Dedifferentiated amniotic fluid mesenchymal stem cell (primary cell): Measurements from ENCODE around the gene CAPSL.
"Not testable (repeated sequence)": the region's sequence is repeated elsewhere in the genome, so short reads cannot be mapped to it uniquely, and the experiment has no call there.

Experiments used
- DNase-seq: peaks from one replicate; pipeline ENCODE4 v3.0.0-alpha.2; 2016; ENCODE audit errors: extremely low spot score

CAPSL gene

DNA sequence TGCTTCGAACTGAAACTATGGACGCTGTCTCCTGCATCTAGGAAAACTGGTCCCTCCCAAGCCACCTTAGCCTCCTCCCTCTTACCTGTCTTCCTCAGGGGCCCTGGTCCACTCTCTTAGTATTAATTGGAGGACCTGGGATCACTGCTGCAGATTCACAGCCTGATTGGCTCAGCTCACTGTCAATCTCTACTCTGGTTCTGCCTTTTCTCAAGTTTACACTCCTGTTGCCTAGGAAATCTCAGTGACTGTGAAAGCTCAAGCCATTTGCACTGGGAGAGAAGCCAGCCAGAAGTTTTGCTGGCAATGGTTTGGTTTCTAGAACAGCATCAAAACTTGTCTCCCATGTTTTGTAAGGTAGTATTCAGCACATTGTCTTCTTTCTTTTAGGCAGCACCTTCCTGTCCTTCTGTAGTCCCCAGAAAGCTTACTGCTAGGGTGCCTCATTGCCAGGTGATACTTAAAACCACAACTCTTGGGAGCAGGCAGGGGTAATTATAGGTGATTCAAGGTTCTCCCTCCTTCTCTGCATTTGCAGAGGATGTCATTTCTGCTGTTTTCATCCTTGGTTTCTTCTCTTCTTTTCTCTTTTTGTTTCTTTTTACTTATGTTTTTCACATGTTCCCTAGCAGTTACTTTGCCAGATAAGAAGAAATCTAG, at the start of gene CAPSL:
CAPSL (minus strand) TSS at position 55 of the 660 bp plus-strand sequence. CDS start 17,502 bp downstream, outside the sequence.
- DNase-seq: peak; percentile 74

- no peak for DNase-seq
Observed at GRCh38 chr5:35987776-35988175, 49.4 kb upstream of the CAPSL start.

GRCh38 chr5:35979715-35980114, 41.3 kb upstream of the CAPSL start:
- DNase-seq: no peak

GRCh38 chr5:35976859-35977258, 38.4 kb upstream of the CAPSL start:
- not testable (repeated sequence) for DNase-seq

DNA sequence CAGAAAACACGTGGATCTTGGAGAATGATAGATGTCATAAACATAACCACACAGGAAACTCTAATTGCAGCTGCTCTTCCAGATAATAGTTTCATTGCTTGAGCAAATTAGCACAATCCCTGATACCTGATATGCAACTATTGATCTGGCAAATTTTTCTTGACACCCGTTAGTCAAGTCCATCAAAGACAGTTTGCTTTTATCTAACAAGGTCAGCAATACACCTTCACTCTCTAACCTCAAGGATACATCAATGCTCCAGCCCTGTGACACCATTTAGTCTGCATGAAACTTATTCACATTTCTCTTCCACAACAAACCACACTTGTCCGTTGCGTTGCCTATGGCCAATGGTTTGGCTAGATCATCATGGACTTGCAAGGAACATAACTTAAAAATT, 36.1 kb upstream of the CAPSL start:
- DNase-seq: no peak

DNA sequence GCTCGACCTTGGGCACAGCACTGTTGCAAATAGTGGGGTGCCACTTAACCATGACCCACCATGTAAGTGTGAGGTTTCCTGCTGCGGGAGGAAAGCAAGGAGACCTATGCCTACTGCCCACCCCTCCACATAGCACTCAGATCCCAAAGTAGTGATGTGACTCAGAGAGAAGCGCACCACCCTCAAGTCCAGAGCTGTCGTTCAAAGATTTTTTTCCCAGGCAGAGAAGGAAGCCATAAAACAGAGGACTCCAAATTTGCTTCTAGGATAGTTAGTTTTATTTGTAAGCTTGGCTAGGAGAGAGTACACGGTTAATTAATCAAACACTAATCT, 33.4 kb upstream of the CAPSL start:
- DNase-seq: no peak

GRCh38 chr5:35971186-35971877, 32.9 kb upstream of the CAPSL start:
- no peak for DNase-seq

- DNase-seq: no peak
Observed at GRCh38 chr5:35963381-35963843, 25.0 kb upstream of the CAPSL start.

GRCh38 chr5:35960328-35960727, 21.9 kb upstream of the CAPSL start:
- DNase-seq: no peak

GRCh38 chr5:35956429-35956828, 18.0 kb upstream of the CAPSL start:
- DNase-seq: no peak

DNA sequence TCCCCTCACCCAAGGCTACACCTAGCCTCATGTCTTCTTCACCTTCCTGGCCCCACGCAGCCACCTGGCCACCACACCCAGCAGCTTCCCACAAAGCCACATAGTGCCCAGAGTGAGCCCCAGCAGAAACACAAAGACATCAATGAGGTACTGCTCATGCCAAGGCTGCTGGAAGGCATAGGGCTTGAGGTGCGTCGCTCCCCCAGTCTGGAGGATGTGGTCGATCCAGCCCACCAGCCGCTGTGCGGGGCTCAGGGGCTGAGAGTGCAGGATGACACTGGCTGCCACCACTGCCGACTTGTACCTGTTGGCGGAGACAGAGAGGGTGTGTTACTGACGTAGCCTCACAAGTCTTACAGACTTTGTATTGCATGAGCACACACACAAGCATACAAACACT, 15.8 kb upstream of the CAPSL start:
- DNase-seq: no peak

DNA sequence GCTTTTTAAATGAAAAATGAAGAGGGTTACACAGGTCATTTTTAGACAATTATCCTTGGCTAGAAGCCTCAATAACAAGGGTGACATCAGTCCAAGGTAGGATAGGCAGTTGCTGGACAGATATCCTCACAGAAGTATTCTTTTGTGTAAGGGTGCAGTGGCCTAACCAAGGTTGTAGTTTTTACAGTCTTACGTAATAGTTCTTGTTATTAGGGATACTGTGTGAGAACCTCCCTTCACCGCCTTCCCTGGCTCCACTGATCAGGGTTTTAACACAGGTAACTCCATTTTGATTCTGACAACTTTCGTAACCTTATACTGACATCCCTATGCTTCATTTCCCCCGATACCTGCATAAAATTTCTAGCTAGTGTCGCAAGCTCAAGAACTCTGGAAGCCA, 8.7 kb upstream of the CAPSL start:
- DNase-seq: no peak

- DNase-seq: no peak
Observed at GRCh38 chr5:35939639-35940038, 1.2 kb upstream of the CAPSL start.

GRCh38 chr5:35926389-35927051, 11.9 kb downstream of the CAPSL start:
- DNase-seq: peak; percentile 47

DNA sequence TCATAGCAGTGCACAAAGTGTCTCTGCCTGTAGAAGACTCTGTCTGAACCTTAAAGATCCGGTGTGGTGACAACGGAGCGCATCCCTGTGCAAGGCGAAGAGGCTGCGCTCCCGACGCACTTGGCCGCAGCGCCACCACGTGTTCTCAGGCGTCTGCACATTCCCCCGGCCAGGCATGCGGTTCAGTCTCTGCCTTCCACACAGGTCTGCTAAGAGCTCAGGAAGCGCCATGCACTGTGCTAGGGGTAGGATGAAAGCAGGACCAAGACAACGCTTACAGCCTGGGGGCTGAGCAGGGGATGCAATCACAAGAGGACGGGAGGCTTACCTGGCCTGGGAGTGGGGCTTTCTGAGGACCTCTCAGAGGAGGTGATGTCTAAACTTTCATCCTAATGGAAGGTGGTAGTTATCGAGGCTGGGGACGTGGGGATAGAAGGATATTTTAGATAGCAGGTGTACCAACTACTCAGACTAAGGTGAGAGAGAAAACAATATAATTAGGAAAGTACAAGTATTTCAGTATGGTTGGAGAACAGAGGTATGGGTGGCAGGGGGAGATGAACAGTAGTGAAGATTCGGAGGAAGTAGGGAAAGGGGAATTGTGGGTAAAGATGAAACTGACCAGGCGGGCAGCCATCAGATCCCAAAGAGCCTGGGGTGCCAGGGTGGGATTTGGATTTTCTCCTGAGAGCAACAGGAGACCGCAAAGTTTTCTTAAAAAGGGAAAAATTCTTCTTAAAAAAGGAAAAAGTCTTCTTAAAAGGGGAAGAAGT, 13.3 kb downstream of the CAPSL start:
- peak; percentile 45 for DNase-seq

DNA sequence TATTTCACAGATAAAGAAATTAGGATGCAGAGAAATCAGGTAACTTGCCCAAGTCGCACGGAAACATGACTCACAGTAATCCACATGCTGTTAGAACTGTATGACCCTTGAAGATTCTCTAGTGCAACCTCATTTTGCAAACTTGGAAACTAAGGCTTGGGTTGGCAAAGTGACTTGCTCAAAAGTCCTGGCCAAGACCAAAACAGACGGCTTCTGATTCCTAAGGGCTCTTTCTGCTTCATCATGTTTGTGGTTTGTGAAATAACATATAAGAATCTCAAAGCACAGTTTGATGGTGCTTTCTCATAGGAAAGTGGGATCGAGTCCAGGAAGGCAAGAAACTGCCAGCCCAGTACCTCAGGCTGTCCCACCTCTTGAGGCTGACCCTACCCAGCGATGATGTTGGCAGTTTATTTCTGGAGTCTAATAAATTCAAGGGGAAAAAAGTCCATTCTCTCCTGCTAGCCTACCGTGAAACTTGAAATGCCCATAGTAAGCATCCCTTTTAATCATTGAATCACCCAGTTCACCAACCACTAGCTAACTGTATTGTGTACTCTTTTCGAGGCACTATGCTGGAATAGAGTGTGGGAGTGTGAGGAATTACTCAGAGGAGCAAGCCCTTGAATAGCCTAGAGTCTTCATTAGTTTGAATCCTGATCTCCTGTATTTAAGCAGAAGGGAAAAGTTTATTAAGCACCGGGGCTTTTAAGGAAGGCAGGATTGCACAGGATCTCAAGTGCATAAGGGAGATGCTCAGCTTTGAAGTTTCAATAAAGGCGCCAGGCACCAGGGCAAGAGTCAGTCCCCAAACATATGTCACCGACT, 14.1 kb downstream of the CAPSL start:
- peak; percentile 56 for DNase-seq

- DNase-seq: no peak
Observed at GRCh38 chr5:35922468-35922867, 16.0 kb downstream of the CAPSL start.

DNA sequence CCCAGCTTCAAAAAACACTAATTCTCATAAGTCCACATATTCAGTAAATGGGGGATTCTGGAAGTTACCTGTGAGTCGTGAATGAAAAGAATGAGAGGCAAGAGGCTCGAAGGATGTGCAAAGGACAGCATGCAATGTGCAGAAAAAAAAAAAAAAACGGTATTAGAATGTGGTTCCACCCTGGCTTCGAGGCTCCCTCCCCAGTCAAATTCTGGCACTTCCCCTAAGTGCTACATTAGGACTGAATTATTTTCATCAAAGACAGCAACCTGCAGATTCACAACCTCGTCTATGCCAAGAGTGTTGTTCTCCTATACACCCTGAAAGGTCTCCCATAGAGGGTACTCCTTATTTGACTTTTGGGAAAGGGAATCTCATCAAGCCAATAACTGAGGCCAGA, 16.5 kb downstream of the CAPSL start:
- no peak for DNase-seq

GRCh38 chr5:35920890-35921289, 17.5 kb downstream of the CAPSL start:
- DNase-seq: no peak

DNA sequence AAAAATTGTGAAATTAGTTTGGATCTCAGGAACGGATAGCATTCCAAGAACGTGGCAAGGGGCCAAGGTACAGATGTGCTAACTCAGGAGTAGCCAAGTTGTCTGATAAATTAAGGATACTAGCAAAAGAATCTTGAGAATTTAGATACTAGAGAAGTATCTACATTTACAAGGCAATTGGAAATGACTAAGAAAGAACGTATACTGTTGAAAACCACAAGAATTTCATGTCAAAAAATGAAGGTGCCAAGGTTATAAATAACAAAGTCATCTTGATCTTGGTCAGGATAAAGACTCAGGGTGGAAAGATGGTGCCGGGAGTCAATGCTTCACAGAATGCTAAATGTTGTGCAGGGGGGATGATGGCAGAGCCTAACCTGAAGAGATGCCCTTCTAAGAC, 19.2 kb downstream of the CAPSL start:
- DNase-seq: peak; percentile 47

DNA sequence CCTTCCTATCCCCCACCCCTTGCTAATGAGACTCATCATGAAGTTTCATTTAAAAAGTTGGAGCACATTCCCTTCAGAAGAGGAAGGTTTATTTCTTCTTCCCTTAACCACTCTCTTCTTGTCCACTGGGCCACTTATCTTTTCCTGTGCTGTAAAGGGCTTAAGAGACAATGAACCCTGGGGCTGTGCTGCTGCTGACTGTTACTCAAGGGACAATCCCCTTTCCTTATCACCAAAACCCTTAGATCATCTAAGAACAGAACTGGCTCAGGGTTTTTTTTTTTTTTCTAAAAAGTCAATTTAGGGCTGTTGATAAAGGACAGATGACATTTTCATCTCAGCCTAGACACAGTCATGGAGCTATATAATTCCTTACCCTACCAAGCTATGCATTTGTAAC, 29.6 kb downstream of the CAPSL start:
- no peak for DNase-seq
